Stimulated activated CD4-positive, alpha-beta T cell treated with anti-CD3 and anti-CD28 coated beads, Interleukin-1b, Interleukin-23, amount 100 ng/mL, for 24 hours (primary cell): Measurements from ENCODE around the gene SPDEF.

ENCODE experiments used
- DNase-seq, 4 experiments: peaks; one replicate each; pipeline ENCODE4 v3.0.0-alpha.2; 2020; ENCODE audit warnings: low read depth in 4 of 4, low spot score in 1 of 4

Gene SPDEF

GRCh38 chr6:34556031-34556471 is at the start of gene SPDEF:
SPDEF (minus strand) TSS chr6:34556329; CDS start chr6:34544455, 11,874 bp downstream.
- DNase-seq = no peak

- DNase-seq = no peak
Measured at GRCh38 chr6:34603707-34604106, 47.6 kb upstream of the SPDEF start.

GRCh38 chr6:34602318-34603111 is 46.4 kb upstream of the SPDEF start:
- no peak for DNase-seq

GRCh38 chr6:34601706-34602105 is 45.6 kb upstream of the SPDEF start:
- no peak for DNase-seq

- DNase-seq = no peak
Measured at GRCh38 chr6:34600796-34601195, 44.7 kb upstream of the SPDEF start.

GRCh38 chr6:34600101-34600500 is 44.0 kb upstream of the SPDEF start:
- DNase-seq = no peak

GRCh38 chr6:34598712-34599111 is 42.6 kb upstream of the SPDEF start:
- no peak for DNase-seq

GRCh38 chr6:34597605-34598353 is 41.6 kb upstream of the SPDEF start:
- DNase-seq = no peak

GRCh38 chr6:34596798-34597197 is 40.7 kb upstream of the SPDEF start:
- DNase-seq = no peak

- no peak for DNase-seq
Measured at GRCh38 chr6:34595332-34596184, 39.4 kb upstream of the SPDEF start.

- no peak for DNase-seq
Measured at GRCh38 chr6:34593701-34594100, 37.6 kb upstream of the SPDEF start.

- DNase-seq = no peak
Measured at GRCh38 chr6:34592208-34592952, 36.3 kb upstream of the SPDEF start.

- DNase-seq = no peak
Measured at GRCh38 chr6:34589691-34590090, 33.6 kb upstream of the SPDEF start.

- no peak for DNase-seq
Measured at GRCh38 chr6:34589140-34589539, 33.0 kb upstream of the SPDEF start.

- no peak for DNase-seq
Measured at GRCh38 chr6:34587851-34588250, 31.7 kb upstream of the SPDEF start.

- no peak for DNase-seq
Measured at GRCh38 chr6:34587325-34587724, 31.2 kb upstream of the SPDEF start.

GRCh38 chr6:34586327-34587040 is 30.4 kb upstream of the SPDEF start:
- no peak for DNase-seq

- no peak for DNase-seq
Measured at GRCh38 chr6:34585512-34586061, 29.5 kb upstream of the SPDEF start.

- DNase-seq = no peak
Measured at GRCh38 chr6:34585108-34585507, 29.0 kb upstream of the SPDEF start.

GRCh38 chr6:34584694-34585093 is 28.6 kb upstream of the SPDEF start:
- DNase-seq = no peak
